ENCODE measurements around the gene SPI1. TPM values are rescaled to one million over a fixed set of nuclear protein-coding genes. Genes with fewer than 3 reads are reported as not detected.

The SPI1 gene
- total RNA-seq, 1 experiment from 2014 or later = 0.31 TPM

DNA sequence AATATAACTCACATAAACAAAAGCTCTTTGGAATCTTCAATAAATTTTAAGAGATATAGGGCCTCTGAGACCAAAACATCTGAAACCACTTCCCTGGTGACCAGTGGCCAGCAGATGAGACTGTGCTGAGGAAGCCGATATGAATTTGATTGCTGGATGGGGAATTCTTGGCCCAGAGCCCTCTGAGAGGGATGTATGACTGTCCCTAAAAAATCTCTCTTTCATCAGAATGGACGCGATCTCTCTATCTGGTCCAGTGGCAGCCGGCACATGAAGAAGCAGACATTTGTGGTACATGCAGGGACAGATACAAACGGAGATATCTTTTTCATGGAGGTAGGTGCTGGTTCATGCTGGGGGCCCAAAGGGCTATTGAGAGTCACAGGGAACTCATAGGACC lies 63.4 kb downstream of the SPI1 start:
- DNase-seq (ENCODE audit: low read depth, low spot score) (no peak), ATAC-seq (no peak)
- POLR2A ChIA-PET = no interaction called here
- TF ChIP-seq, protein P1, sequence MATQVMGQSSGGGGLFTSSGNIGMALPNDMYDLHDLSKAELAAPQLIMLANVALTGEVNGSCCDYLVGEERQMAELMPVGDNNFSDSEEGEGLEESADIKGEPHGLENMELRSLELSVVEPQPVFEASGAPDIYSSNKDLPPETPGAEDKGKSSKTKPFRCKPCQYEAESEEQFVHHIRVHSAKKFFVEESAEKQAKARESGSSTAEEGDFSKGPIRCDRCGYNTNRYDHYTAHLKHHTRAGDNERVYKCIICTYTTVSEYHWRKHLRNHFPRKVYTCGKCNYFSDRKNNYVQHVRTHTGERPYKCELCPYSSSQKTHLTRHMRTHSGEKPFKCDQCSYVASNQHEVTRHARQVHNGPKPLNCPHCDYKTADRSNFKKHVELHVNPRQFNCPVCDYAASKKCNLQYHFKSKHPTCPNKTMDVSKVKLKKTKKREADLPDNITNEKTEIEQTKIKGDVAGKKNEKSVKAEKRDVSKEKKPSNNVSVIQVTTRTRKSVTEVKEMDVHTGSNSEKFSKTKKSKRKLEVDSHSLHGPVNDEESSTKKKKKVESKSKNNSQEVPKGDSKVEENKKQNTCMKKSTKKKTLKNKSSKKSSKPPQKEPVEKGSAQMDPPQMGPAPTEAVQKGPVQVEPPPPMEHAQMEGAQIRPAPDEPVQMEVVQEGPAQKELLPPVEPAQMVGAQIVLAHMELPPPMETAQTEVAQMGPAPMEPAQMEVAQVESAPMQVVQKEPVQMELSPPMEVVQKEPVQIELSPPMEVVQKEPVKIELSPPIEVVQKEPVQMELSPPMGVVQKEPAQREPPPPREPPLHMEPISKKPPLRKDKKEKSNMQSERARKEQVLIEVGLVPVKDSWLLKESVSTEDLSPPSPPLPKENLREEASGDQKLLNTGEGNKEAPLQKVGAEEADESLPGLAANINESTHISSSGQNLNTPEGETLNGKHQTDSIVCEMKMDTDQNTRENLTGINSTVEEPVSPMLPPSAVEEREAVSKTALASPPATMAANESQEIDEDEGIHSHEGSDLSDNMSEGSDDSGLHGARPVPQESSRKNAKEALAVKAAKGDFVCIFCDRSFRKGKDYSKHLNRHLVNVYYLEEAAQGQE (IDR thresholded peaks at IDR 0.05; ENCODE audit: insufficient read depth in 1 of 2, low read depth in 2 of 2, low read length in 1 of 2) = no peak
- TF ChIP-seq, protein P2, sequence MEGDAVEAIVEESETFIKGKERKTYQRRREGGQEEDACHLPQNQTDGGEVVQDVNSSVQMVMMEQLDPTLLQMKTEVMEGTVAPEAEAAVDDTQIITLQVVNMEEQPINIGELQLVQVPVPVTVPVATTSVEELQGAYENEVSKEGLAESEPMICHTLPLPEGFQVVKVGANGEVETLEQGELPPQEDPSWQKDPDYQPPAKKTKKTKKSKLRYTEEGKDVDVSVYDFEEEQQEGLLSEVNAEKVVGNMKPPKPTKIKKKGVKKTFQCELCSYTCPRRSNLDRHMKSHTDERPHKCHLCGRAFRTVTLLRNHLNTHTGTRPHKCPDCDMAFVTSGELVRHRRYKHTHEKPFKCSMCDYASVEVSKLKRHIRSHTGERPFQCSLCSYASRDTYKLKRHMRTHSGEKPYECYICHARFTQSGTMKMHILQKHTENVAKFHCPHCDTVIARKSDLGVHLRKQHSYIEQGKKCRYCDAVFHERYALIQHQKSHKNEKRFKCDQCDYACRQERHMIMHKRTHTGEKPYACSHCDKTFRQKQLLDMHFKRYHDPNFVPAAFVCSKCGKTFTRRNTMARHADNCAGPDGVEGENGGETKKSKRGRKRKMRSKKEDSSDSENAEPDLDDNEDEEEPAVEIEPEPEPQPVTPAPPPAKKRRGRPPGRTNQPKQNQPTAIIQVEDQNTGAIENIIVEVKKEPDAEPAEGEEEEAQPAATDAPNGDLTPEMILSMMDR (IDR thresholded peaks at IDR 0.05) = no peak
- TF ChIP-seq TCF7L2 (IDR thresholded peaks at IDR 0.05; ENCODE audit: low read depth, low read length) (no peak), SIN3A (IDR thresholded peaks at IDR 0.05; ENCODE audit: borderline replicate concordance, insufficient read depth, low read depth, low read length) (no peak), POLR2AphosphoS5 (IDR thresholded peaks at IDR 0.05; ENCODE audit: low read depth, low read length) (no peak)
- H3K4me1 ChIP-seq (ENCODE audit: control insufficient read depth, insufficient read depth, low read length) = no peaks in the 10 kb centered on the region
- H3K27me3 ChIP-seq (ENCODE audit: control insufficient read depth, insufficient read depth, low read length) = no peaks in the 10 kb centered on the region
- peaks cover 4% of the 10 kb centered on the region; the same call in 1 of the 2 replicates for H3K36me3 ChIP-seq (ENCODE audit: control insufficient read depth, insufficient read depth, low read length)
- BruUV-seq (replicated peaks) = no TSS peak
- H3K9me3 ChIP-seq (ENCODE audit: control insufficient read depth, insufficient read depth, low read depth, low read length) = no peaks in the 10 kb centered on the region
- intact Hi-C loops (cut with micrococcal nuclease; ENCODE audit: unreplicated experiment) (no loop called here), in situ Hi-C loops (cut with HindIII; ENCODE audit: low pct_unique_long_range_greater_than_20kb, low sequenced_read_pairs) (no loop called here)
- H3K27ac ChIP-seq (ENCODE audit: low read length) = no peak overlapping the region
- no peak overlapping the region for H3K4me3 ChIP-seq (ENCODE audit: low read depth in 2 of 2, low read length in 2 of 2)
- CTCF ChIA-PET = no interaction called here

GRCh38 chr11:47308050-47308823 lies 70.1 kb downstream of the SPI1 start:
- CTCF ChIA-PET = no interaction called here
- H3K4me3 ChIP-seq (ENCODE audit: low read depth in 2 of 2, low read length in 2 of 2) = no peak overlapping the region
- TF ChIP-seq SIN3A (IDR thresholded peaks at IDR 0.05; ENCODE audit: borderline replicate concordance, insufficient read depth, low read depth, low read length) (no peak), TCF7L2 (IDR thresholded peaks at IDR 0.05; ENCODE audit: low read depth, low read length) (no peak), POLR2AphosphoS5 (IDR thresholded peaks at IDR 0.05; ENCODE audit: low read depth, low read length) (no peak)
- TF ChIP-seq, protein P1 (IDR thresholded peaks at IDR 0.05; ENCODE audit: insufficient read depth in 1 of 2, low read depth in 2 of 2, low read length in 1 of 2) = no peak
- TF ChIP-seq, protein P2 (IDR thresholded peaks at IDR 0.05) = no peak
- DNase-seq (ENCODE audit: low read depth, low spot score) (no peak), ATAC-seq (no peak)
- H3K9me3 ChIP-seq (ENCODE audit: control insufficient read depth, insufficient read depth, low read depth, low read length) = no peaks in the 10 kb centered on the region
- intact Hi-C loops (cut with micrococcal nuclease; ENCODE audit: unreplicated experiment) = no loop called here
- no TSS peak for BruUV-seq (replicated peaks)
- no peaks in the 10 kb centered on the region for H3K27me3 ChIP-seq (ENCODE audit: control insufficient read depth, insufficient read depth, low read length)
- H3K36me3 ChIP-seq (ENCODE audit: control insufficient read depth, insufficient read depth, low read length) = peaks cover 6% of the 10 kb centered on the region; the same call in 1 of the 2 replicates
- in situ Hi-C loops (cut with HindIII; ENCODE audit: low pct_unique_long_range_greater_than_20kb, low sequenced_read_pairs) = no loop called here
- no peaks in the 10 kb centered on the region for H3K4me1 ChIP-seq (ENCODE audit: control insufficient read depth, insufficient read depth, low read length)
- no peak overlapping the region for H3K27ac ChIP-seq (ENCODE audit: low read length)
- POLR2A ChIA-PET = no interaction called here
